ENCODE measurements around the gene CAMTA1. TPM values are rescaled to one million over a fixed set of nuclear protein-coding genes. Genes with fewer than 3 reads are reported as not detected.
"Not testable (repeated sequence)": the region's sequence is repeated elsewhere in the genome, so short reads cannot be mapped to it uniquely, and the experiment has no call there.

The CAMTA1 gene
- total RNA-seq, 2 donors from 2014 or later: 100 to 102 TPM

DNA sequence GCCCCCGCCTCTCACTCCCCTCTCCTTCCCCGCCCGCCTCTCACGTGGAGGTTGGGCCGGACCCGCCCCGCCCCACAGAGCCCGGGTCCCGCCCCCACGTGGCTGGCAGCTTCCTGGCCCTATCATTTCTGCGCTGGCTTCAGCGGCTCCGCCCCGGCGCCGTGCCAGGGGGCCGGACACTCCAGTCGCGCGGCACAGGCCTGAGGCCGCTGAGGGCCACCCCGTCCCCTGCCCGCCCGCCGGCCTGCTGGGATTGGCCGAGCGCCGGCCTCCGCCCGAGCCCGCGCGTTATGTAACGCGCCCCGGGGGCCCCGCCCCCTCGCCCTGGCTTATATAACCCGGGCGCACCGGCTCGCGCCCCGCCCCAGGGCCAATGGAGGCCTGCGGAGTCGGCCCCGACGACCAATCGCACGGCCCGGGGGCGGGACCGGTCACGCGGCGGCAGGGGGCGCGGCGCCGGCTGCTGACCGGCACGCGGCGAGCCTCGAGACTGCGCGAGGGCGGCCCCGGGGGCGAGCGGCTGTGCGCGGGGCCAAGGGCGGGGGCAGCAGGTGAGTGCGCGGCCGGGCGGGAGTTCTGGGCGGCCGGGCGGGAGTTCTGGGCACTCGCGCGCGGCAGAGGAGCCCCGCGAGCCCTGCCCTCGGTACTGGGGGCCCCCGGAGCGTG lies 998.7 kb downstream of the CAMTA1 start, which contains the start of gene PER3:
Gene PER3 (plus strand): TSS at position 466 of the 666 bp plus-strand sequence. CDS start 587 bp downstream, outside the sequence.
- Histone ChIP-seq H3K9me3 (no peaks in the 10 kb centered on the region), H3K27ac (peak within 1 kb of the TSS; percentile 91 to 94), H3K4me1 (replicated peaks) (no peaks in the 10 kb centered on the region), H3K27me3 (replicated peaks; ENCODE audit: insufficient read depth) (no peaks in the 10 kb centered on the region), H3K4me3 (peak within 1 kb of the TSS; percentile 51 to 66), H3K36me3 (no peaks in the 10 kb centered on the region)
- TF ChIP-seq, protein P1, sequence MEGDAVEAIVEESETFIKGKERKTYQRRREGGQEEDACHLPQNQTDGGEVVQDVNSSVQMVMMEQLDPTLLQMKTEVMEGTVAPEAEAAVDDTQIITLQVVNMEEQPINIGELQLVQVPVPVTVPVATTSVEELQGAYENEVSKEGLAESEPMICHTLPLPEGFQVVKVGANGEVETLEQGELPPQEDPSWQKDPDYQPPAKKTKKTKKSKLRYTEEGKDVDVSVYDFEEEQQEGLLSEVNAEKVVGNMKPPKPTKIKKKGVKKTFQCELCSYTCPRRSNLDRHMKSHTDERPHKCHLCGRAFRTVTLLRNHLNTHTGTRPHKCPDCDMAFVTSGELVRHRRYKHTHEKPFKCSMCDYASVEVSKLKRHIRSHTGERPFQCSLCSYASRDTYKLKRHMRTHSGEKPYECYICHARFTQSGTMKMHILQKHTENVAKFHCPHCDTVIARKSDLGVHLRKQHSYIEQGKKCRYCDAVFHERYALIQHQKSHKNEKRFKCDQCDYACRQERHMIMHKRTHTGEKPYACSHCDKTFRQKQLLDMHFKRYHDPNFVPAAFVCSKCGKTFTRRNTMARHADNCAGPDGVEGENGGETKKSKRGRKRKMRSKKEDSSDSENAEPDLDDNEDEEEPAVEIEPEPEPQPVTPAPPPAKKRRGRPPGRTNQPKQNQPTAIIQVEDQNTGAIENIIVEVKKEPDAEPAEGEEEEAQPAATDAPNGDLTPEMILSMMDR (IDR thresholded peaks at IDR 0.05): no peak
- TF ChIP-seq POLR2AphosphoS5 (IDR thresholded peaks at IDR 0.05): peak; percentile 67
- peak; percentile 37 for TF ChIP-seq POLR2A (IDR thresholded peaks at IDR 0.05)
- intact Hi-C loops (cut with DNase I): no loop called here
- peak; percentile 97 for DNase-seq (ENCODE audit: low spot score)
- 3% methylated on average over 51 of the region's 90 CpGs for WGBS

DNA sequence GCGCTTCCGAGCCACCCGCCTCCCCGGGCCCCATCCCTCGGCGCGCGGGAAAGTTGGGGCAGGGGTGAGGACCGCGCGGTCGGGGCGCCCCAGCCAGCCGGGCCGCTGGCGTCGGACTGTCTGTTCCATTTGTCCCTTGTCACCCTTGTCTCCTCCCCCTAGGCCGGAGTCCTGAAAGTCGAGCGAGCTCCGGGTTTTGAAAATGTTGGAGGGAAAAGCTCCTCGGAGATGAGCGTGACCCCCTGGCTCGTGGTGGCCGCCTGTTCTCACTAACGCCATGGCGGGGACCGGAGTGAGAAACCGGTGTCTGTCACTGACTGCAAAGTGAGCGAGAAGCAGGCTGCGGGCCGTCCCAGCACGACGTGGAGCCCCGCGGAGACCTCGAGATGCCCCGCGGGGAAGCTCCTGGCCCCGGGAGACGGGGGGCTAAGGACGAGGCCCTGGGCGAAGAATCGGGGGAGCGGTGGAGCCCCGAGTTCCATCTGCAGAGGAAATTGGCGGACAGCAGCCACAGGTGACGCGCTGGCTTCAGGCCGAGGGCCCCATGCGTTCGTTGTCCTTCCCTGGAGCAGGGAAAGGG lies 999.3 kb downstream of the CAMTA1 start:
- Histone ChIP-seq H3K27ac (peak overlapping the region; percentile 91 to 94), H3K4me3 (peak overlapping the region; percentile 51 to 66), H3K4me1 (replicated peaks) (no peaks in the 10 kb centered on the region), H3K9me3 (no peaks in the 10 kb centered on the region), H3K36me3 (no peaks in the 10 kb centered on the region), H3K27me3 (replicated peaks; ENCODE audit: insufficient read depth) (no peaks in the 10 kb centered on the region)
- intact Hi-C loops (cut with DNase I): no loop called here
- WGBS: 21% methylated on average over 52 of the region's 52 CpGs
- peak; percentile 6 for TF ChIP-seq POLR2A (IDR thresholded peaks at IDR 0.05)
- no peak for TF ChIP-seq POLR2AphosphoS5 (IDR thresholded peaks at IDR 0.05)
- DNase-seq (ENCODE audit: low spot score): no peak

DNA sequence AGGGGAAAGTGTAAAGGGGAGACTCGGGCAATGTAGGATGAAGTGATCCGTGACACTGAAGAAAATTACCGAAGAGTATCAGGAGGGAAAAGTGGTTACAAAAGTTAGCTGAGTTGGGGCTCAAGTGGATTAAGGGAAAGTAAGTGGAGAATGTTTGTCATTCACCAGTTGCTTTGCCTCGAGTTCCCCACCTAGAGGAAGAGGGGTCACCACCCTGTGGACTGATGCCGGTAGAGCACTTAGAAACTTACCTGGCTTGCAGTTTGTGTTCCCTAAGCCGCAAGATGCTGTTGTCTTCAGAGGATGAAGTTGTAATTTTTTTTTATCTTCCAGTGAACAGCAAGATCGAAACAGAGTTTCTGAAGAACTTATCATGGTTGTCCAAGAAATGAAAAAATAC lies 999.9 kb downstream of the CAMTA1 start:
- Histone ChIP-seq H3K27ac (peak overlapping the region; percentile 91 to 94), H3K36me3 (no peaks in the 10 kb centered on the region), H3K4me1 (replicated peaks) (no peaks in the 10 kb centered on the region), H3K27me3 (replicated peaks; ENCODE audit: insufficient read depth) (no peaks in the 10 kb centered on the region), H3K9me3 (no peaks in the 10 kb centered on the region), H3K4me3 (peak overlapping the region; percentile 51 to 66)
- TF ChIP-seq POLR2A (IDR thresholded peaks at IDR 0.05): no peak
- TF ChIP-seq POLR2AphosphoS5 (IDR thresholded peaks at IDR 0.05): no peak
- TF ChIP-seq, protein P1 (IDR thresholded peaks at IDR 0.05): no peak
- 77% methylated on average over 7 of the region's 7 CpGs for WGBS
- intact Hi-C loops (cut with DNase I): no loop called here
- DNase-seq (ENCODE audit: low spot score): no peak

DNA sequence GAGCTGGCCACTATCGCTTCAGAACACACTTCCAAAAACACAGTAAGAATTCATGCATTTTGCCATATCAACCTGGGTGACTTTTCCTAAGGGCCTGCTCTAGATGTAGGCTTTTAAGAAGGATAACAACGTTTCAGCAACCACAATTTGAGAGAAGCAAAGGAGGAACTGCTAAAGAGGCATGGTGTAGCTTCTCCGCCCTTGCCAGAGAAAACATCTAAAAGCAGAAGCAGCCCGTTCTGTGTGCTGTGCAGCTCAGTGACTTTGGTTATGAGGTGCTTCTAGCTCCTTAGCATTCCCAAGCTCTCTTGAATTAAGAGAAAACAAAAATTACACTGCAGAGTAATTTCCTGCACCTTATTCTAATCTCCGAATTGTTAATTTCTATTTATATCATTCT lies 1001.5 kb downstream of the CAMTA1 start:
- no peaks in the 10 kb centered on the region for H3K4me1 ChIP-seq (replicated peaks)
- WGBS: 78% methylated on average over 5 of the region's 5 CpGs
- no peaks in the 10 kb centered on the region for H3K9me3 ChIP-seq
- no peak overlapping the region for H3K4me3 ChIP-seq
- no peak for DNase-seq (ENCODE audit: low spot score)
- no peak overlapping the region for H3K27ac ChIP-seq
- no peaks in the 10 kb centered on the region for H3K27me3 ChIP-seq (replicated peaks; ENCODE audit: insufficient read depth)
- TF ChIP-seq POLR2A (IDR thresholded peaks at IDR 0.05) (no peak), POLR2AphosphoS5 (IDR thresholded peaks at IDR 0.05) (no peak)
- TF ChIP-seq, protein P1 (IDR thresholded peaks at IDR 0.05): no peak
- H3K36me3 ChIP-seq: no peaks in the 10 kb centered on the region
- intact Hi-C loops (cut with DNase I): no loop called here

DNA sequence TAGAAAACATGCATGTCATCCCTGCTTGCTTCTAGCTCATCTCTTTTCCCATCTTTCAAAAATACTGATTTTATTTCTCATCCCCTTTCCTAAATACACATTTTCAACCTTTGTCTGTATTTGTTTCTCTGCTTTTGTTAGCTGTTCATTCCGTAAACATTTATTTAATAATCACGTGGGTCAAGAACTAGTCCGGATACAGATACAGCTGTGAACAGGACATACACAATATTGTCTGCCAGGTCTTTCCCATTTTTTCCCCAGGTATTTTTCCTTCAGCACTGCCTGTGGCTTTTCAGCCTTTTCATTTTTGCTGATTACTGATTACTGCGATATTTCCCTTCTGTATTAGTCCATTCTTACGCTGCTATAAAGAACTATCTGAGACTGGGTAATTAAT lies 1004.6 kb downstream of the CAMTA1 start:
- intact Hi-C loops (cut with DNase I): no loop called here
- no peak for DNase-seq (ENCODE audit: low spot score)
- H3K4me3 ChIP-seq: no peak overlapping the region
- H3K36me3 ChIP-seq: no peaks in the 10 kb centered on the region
- H3K4me1 ChIP-seq (replicated peaks): no peaks in the 10 kb centered on the region
- WGBS: 77% methylated on average over 5 of the region's 5 CpGs
- no peaks in the 10 kb centered on the region for H3K9me3 ChIP-seq
- H3K27me3 ChIP-seq (replicated peaks; ENCODE audit: insufficient read depth): no peaks in the 10 kb centered on the region
- no peak overlapping the region for H3K27ac ChIP-seq
- no peak for TF ChIP-seq POLR2A (IDR thresholded peaks at IDR 0.05)
- TF ChIP-seq POLR2AphosphoS5 (IDR thresholded peaks at IDR 0.05): no peak
- TF ChIP-seq, protein P1 (IDR thresholded peaks at IDR 0.05): no peak

DNA sequence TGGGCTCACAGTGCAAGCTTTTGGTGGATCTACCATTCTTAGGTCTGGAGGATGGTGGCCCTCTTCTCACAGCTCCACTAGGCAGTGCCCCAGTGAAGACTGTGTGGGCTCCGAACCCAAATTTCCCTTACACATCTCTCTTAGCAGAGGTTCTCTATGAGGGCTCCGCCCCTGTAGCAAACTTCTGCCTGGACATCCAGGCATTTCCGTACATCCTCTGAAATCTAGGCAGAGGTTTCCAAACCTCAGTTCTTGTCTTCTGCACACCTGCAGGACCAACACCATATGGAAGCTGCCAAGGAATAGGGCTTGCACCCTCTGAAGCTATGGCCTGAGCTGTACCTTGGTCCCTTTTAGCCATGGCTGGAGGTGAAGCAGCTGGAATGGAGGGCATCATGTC lies 1005.8 kb downstream of the CAMTA1 start:
- DNase-seq (ENCODE audit: low spot score); H3K36me3 ChIP-seq: not testable (repeated sequence)

More for the DNA sequence above, 1005.8 kb downstream of the CAMTA1 start:
- H3K4me3 ChIP-seq; H3K4me1 ChIP-seq (replicated peaks); intact Hi-C loops (cut with DNase I); H3K27me3 ChIP-seq (replicated peaks; ENCODE audit: insufficient read depth); H3K27ac ChIP-seq; H3K9me3 ChIP-seq: not testable (repeated sequence)
- 96% methylated on average over 3 of the region's 3 CpGs for WGBS

Measured in prostate gland (tissue), 2 donors.